Sciatic nerve (tissue), 2 donors: ENCODE data around the gene TTC3. TPM values are rescaled to one million over a fixed set of nuclear protein-coding genes. Genes with fewer than 3 reads are reported as not detected.

Experiments used
- ATAC-seq: fragments of 200-7000 bp; cut with Tn5 transposase; one replicate; pipeline ENCODE4 v1.9.1; 2020; ENCODE audit warnings: mild to moderate bottlenecking, moderate library complexity
- DNase-seq: peaks from one replicate; pipeline ENCODE4 v3.0.0-alpha.2; 2020; ENCODE audit warnings: low spot score
- intact Hi-C: fragments of 100-400 bp; cut with DNase I; formaldehyde crosslinking; loops from one replicate; pipeline ENCODE4 v1.14.2; 2022
- total RNA-seq: library from RNA; stranded (reverse); fragmentation: NEBNext Ultra II Directional; extraction: Animal tissue kit (Norgen Biotek cat#: 25700); gene quantifications from one replicate; pipeline ENCODE4 v1.2.1, GENCODE V29; 2021
- donor health status: DM: no; HTN: no; CAD: no.
- donor health status: DM: no; HTN: no; CAD: no.

TTC3 gene
- total RNA-seq, 1 donor from 2014 or later: 146 TPM

GRCh38 chr21:37168666-37169065 lies 95.6 kb downstream of the TTC3 start:
- intact Hi-C loops: no loop called here
- DNase-seq (no peak), ATAC-seq (no peak)

GRCh38 chr21:37172646-37173045 lies 99.6 kb downstream of the TTC3 start:
- ATAC-seq: no peak
- intact Hi-C loops: no loop called here
- DNase-seq: no peak

GRCh38 chr21:37176716-37177115 lies 103.7 kb downstream of the TTC3 start:
- DNase-seq: no peak
- intact Hi-C loops: no loop called here
- no peak for ATAC-seq

GRCh38 chr21:37181059-37181458 lies 108.0 kb downstream of the TTC3 start:
- DNase-seq (no peak), ATAC-seq (no peak)
- intact Hi-C loops: no loop called here

- DNase-seq: no peak
- no peak for ATAC-seq
- intact Hi-C loops: no loop called here
These were observed 109.2 kb downstream of the TTC3 start for GRCh38 chr21:37182222-37182621.

- ATAC-seq (no peak), DNase-seq (no peak)
- intact Hi-C loops: no loop called here
These were observed 110.7 kb downstream of the TTC3 start for GRCh38 chr21:37183749-37184148.

- intact Hi-C loops: no loop called here
- no peak for DNase-seq
- no peak for ATAC-seq
These were observed 111.9 kb downstream of the TTC3 start for GRCh38 chr21:37184784-37185593.

- DNase-seq: no peak
- intact Hi-C loops: no loop called here
- no peak for ATAC-seq
These were observed 113.9 kb downstream of the TTC3 start for GRCh38 chr21:37186983-37187382.

GRCh38 chr21:37188825-37189224 lies 115.8 kb downstream of the TTC3 start:
- DNase-seq (no peak), ATAC-seq (no peak)
- intact Hi-C loops: no loop called here

GRCh38 chr21:37192019-37192418 lies 119.0 kb downstream of the TTC3 start:
- intact Hi-C loops: no loop called here
- ATAC-seq (no peak), DNase-seq (no peak)

GRCh38 chr21:37193006-37193405 lies 120.0 kb downstream of the TTC3 start:
- DNase-seq (no peak), ATAC-seq (no peak)
- intact Hi-C loops: no loop called here

GRCh38 chr21:37193676-37194075 lies 120.6 kb downstream of the TTC3 start:
- no peak for ATAC-seq
- intact Hi-C loops: no loop called here
- DNase-seq: no peak

GRCh38 chr21:37195059-37195458 lies 122.0 kb downstream of the TTC3 start:
- intact Hi-C loops: no loop called here
- ATAC-seq: no peak
- DNase-seq: no peak

GRCh38 chr21:37195610-37196009 lies 122.6 kb downstream of the TTC3 start:
- DNase-seq (no peak), ATAC-seq (peak; percentile 28)
- intact Hi-C loops: no loop called here

- no peak for DNase-seq
- intact Hi-C loops: no loop called here
These were observed 123.8 kb downstream of the TTC3 start for GRCh38 chr21:37196847-37197246.

GRCh38 chr21:37197746-37198145 lies 124.7 kb downstream of the TTC3 start:
- DNase-seq: no peak
- intact Hi-C loops: no loop called here
- no peak for ATAC-seq

More at GRCh38 chr21:37196847-37197246, 123.8 kb downstream of the TTC3 start:
- ATAC-seq: no peak

- ATAC-seq (no peak), DNase-seq (no peak)
- intact Hi-C loops: no loop called here
These were observed 126.2 kb downstream of the TTC3 start for GRCh38 chr21:37199057-37199924.

- intact Hi-C loops: no loop called here
- DNase-seq (no peak), ATAC-seq (no peak)
These were observed 127.8 kb downstream of the TTC3 start for GRCh38 chr21:37200641-37201480.
